H7 (cell line): Measurements from ENCODE around the gene MICA. TPM values are rescaled to one million over a fixed set of nuclear protein-coding genes. Genes with fewer than 3 reads are reported as not detected.
A peak's percentile ranks its signal among the peaks of the same experiment; 100 is the strongest.
"Not testable (repeated sequence)": the region's sequence is repeated elsewhere in the genome, so short reads cannot be mapped to it uniquely, and the experiment has no call there.

Experiments
- DNase-seq: peaks from one replicate; pipeline ENCODE4 v3.0.0; 2012
- H3K27me3 ChIP-seq: 2 replicates; pipeline ENCODE4 v1.6.0; 2011; ENCODE audit warnings: mild to moderate bottlenecking, low read length; ENCODE audit not compliant: control insufficient read depth, insufficient read depth
- H3K36me3 ChIP-seq: replicated peaks from 2 replicates; pipeline ENCODE4 v1.5.1; 2011; ENCODE audit warnings: low read length; ENCODE audit not compliant: control insufficient read depth, insufficient read depth
- H3K4me3 ChIP-seq: 2 replicates; pipeline ENCODE4 v1.5.1; 2011; ENCODE audit warnings: low read depth, mild to moderate bottlenecking, control low read depth, low read length, moderate library complexity; ENCODE audit not compliant: insufficient read depth
- total RNA-seq: library from RNA; depleted of rRNA; stranded (reverse); fragments of >200 nt; shearing (Covaris generic); gene quantifications from 2 replicates; pipeline ENCODE4 v1.2.3, GENCODE V29; 2014

Gene MICA
- total RNA-seq, 1 experiment from 2014 or later, result 14.7 TPM

DNA sequence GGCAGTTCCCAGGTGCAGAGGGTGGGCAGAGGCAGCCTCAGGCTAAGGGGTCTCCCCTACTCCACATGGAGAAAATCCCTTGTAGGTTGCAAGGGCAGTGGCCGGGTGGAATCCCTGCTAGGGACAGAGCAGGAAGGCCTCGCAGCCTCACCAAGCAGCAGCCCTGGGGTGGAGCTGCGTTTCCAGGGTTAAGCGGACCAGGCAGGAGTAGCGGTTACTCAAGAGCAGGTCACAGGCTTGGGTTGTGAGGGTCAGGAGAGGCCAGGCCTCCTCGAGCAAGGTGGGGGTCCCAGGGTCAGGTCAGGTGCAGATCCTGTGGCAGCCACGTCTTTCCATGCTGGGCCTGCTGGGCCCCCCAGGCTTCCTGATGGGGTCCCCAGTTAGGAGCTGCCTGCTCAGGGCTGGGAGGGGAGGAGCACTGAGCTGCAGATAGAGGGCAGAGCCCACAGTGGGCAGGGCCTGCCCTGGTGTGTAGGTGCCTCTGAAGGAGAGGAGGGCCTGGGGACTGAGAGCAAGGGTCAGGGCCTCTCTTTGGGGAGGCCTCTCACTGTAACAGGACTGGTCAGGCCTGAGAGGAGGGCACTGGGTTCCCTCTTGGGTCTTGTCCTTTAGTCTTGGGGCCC is 10.9 kb downstream of the MICA start:
- peaks cover 16% of the 10 kb centered on the region for H3K36me3 ChIP-seq
- H3K27me3 ChIP-seq, H3K4me3 ChIP-seq, DNase-seq: not testable (repeated sequence)

DNA sequence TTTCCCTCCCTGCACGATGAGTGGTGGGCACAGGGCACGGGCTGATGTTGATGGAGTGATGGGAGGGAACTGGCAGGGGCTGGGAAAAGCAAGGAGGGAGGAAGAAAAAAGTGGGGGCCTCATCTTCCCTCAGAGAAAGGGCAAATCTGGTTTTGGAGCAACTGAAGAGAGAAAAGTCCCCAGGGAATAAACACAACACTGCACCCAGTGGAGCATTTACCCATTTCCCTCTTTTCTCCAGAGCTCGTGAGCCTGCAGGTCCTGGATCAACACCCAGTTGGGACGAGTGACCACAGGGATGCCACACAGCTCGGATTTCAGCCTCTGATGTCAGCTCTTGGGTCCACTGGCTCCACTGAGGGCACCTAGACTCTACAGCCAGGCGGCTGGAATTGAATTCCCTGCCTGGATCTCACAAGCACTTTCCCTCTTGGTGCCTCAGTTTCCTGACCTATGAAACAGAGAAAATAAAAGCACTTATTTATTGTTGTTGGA is 11.4 kb downstream of the MICA start:
- peaks cover 16% of the 10 kb centered on the region for H3K36me3 ChIP-seq
- no peaks in the 10 kb centered on the region for H3K27me3 ChIP-seq
- H3K4me3 ChIP-seq, result no peak overlapping the region
- no peak for DNase-seq

DNA sequence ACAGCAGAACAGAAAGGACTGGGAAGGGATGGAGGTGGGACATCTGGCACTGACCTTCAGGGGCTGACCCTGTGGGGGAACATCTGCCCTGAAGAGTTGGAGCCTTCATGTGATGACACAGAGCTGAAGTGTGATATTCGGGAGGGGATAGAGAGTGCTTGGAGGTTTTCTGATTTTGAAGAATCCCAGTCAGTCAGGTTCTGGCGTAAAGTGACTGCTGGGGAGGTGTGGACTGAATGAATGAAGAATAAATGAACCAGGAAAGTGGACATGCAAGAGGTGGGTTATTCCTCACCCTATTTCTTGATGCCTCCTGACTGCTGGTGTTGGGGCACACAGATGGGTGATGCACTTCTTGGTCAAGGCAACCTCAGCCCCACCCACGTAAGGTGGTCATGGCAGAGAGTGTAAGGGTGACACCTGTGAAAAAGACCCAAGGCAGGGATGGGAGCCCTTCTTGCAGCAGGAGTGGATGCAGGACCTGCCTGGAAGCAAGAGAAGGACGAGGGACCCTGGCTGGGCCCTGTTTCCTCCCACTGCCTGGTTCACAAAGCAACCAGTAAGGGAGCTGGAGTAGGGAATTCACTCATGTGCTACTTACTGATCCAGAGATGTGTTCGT is 13.1 kb downstream of the MICA start:
- no peak for DNase-seq
- Histone ChIP-seq H3K36me3 (peaks cover 11% of the 10 kb centered on the region), H3K4me3 (no peak overlapping the region), H3K27me3 (no peaks in the 10 kb centered on the region)

DNA sequence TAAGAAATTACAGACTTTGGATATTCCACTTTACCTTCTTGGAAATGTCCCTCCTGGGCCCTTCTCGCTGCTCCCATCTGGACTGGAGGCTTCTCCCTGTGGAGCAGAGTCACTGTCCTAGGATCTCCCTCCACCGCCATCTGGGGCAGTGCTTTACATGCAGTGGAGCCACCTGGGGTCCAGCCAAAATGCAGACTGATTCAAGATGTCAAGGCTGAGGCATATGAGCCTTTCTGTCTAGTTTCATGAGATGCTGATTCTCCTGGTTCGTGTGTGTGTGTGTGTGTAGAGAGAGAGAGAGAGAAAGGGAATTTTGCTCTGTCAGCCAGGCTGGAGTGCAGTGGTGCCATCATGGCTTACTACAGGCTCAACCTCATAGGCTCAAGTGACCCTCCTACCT is 14.9 kb downstream of the MICA start:
- H3K4me3 ChIP-seq, result no peak overlapping the region
- no peak for DNase-seq
- no peaks in the 10 kb centered on the region for H3K27me3 ChIP-seq
- H3K36me3 ChIP-seq, result peaks cover 4% of the 10 kb centered on the region

DNA sequence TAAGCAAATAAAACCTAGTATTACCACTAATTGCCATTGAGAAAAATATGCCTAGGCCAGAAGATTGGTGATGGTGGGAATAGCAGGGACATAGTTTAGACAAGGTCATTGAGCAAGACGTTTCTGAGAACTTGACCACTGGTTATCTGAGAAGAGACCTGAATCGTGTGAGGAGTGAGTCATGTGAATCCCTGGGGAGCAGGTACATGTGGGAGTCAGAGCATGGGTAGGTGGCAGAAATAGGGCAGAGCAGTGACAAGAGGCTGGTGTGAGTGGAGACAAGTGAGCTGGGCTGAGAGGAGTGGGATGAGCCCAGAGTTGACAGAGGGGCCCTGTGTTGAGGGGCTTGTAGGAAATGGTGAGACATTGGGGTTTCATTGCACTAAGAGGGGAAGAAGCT is 16.4 kb downstream of the MICA start:
- no peaks in the 10 kb centered on the region for H3K27me3 ChIP-seq
- H3K4me3 ChIP-seq, result no peak overlapping the region
- H3K36me3 ChIP-seq, result peaks cover 2% of the 10 kb centered on the region
- no peak for DNase-seq

DNA sequence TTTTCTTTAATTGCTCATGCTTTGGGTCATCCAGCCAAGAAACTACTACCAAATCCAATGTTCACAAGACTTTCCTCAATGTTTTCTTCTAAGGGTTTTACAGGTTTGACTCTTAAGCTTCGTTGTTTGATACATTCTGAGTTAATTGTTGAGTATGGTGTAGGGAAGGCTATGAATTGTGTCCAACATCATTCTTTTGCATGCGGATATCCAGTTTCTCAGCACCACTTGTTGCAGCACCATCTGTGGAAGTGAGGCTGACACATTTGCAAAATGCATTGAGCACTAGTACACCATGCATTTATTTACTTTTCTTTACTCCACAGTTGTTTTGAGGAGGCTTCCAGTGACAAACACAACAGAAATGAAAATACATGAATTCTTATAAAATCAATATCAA is 17.2 kb downstream of the MICA start:
- no peak overlapping the region for H3K4me3 ChIP-seq
- no peaks in the 10 kb centered on the region for H3K27me3 ChIP-seq
- H3K36me3 ChIP-seq, result no peaks in the 10 kb centered on the region; the same call in 1 of the 2 replicates
- DNase-seq, result no peak

DNA sequence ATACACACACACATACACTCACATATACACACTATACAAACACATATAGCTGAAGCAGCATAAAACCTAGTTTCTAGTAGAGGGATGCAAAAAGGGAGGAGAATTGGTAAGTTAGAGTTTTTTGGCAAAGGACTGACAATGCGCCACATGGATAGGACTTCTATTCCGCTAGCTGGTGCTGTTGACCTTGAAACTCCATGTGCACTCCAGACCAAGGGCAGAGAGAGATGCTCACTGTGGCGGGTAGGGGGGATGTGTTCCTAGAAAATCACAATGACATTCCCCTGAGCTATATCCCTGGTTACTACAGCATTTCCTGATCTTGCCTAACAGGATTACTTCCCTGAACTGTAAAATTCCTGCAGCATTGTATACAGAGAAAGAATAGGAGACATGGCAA is 19.2 kb downstream of the MICA start:
- no peak overlapping the region for H3K4me3 ChIP-seq
- H3K27me3 ChIP-seq, result no peaks in the 10 kb centered on the region
- no peaks in the 10 kb centered on the region for H3K36me3 ChIP-seq
- DNase-seq, result no peak

DNA sequence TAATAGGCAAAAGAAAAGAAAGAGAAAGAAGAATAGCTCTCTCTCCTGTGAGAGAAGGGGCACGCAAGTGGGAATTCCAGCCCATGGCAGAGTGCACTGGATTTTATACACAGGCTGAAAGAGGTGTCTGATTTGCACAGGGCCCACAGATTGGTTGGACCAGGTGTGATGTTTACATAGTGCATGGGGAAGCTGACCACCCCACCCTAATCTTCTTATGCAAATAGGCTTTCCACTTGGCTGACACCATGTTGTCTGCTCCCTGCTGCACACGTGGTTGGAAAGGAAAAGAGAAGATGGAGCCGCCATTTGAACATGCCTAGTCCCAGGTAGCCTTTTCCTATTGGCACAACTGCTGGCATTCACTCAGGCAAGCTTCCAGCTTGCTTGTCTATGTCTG is 20.2 kb downstream of the MICA start:
- no peaks in the 10 kb centered on the region for H3K36me3 ChIP-seq
- DNase-seq, result no peak
- no peak overlapping the region for H3K4me3 ChIP-seq
- H3K27me3 ChIP-seq, result no peaks in the 10 kb centered on the region

DNA sequence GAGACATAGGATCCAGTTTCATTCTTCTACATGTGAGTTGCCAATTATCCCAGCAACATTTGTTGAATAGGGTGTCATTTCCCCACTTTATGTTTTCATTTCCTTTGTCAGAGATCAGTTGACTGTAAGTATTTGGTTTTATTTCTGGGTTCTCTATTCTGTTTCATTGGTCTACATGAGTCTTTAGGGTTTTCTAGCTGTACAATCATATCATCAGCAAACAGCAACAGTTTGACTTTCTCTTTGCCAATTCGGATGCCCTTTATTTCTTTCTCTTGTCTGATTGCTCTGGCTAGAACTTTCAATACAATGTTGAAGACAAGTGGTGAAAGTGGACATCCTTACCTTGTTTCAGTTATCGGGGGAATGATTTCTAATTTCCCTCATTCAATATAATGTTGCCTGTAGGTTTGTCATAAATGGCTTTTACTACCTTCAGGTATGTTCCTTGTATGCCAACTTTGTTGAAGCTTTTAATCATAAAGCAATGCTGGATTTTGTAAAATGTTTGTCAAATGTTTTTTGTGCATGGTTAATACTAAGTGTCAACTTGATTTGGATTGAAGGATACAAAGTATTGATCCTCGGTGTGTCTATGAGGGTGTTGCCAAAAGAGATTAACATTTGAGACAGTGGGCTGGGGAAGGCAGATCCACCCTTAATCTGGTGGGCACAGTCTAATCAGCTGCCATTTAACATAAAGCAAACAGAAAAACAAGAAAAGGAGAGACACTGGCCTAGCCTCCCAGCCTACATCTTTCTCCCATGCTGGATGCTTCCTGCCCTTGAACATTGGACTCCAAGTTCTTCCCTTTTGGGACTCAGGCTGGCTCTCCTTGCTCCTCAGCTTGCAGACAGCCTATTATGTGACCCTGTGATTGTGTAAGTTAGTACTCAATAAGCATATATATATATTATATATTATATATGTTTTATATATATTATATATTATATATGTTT is 23.3 kb downstream of the MICA start:
- no peaks in the 10 kb centered on the region for H3K36me3 ChIP-seq
- DNase-seq, result no peak
- H3K4me3 ChIP-seq, result no peak overlapping the region
- no peaks in the 10 kb centered on the region for H3K27me3 ChIP-seq

DNA sequence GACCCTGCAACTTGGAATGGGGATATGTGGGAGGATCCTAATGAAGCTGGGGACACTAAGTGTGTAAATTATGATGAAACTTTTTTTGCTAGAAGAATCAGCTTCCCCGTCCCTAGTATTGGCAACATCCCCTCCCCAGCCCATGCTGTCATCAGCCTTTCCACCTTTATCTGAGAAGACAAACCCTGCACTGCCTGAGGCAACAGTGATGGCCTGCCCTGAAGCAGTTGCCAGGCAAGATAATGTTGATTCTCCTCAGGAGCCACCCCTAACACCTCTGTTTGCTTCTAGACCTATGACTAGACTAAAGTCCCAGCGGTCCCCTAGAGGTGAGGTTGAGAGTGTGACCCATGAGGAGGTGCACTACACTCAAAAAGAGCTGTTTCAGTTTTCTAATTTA is 27.1 kb downstream of the MICA start:
- H3K4me3 ChIP-seq, result no peak overlapping the region
- H3K27me3 ChIP-seq, result no peaks in the 10 kb centered on the region
- no peaks in the 10 kb centered on the region for H3K36me3 ChIP-seq
- DNase-seq, result no peak

DNA sequence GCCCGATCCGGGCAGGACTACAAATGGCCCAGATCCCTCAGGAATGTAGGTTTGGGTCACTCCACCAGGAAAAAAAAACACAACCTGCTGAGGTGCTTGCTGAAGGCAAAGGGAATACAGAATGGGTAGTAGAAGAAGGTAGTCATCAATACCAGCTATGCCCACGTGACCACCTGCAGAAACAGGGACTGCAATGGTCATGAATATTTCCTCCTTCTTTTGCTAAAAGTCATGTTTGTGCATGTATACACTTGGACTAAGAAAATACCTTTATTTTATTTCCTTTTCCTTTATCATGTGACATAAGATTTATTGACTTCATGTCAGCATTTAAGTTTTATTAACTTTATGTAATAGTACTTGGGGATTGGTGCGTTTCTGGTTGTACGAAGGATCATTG is 31.7 kb downstream of the MICA start:
- DNase-seq, H3K4me3 ChIP-seq, H3K36me3 ChIP-seq, H3K27me3 ChIP-seq: not testable (repeated sequence)

DNA sequence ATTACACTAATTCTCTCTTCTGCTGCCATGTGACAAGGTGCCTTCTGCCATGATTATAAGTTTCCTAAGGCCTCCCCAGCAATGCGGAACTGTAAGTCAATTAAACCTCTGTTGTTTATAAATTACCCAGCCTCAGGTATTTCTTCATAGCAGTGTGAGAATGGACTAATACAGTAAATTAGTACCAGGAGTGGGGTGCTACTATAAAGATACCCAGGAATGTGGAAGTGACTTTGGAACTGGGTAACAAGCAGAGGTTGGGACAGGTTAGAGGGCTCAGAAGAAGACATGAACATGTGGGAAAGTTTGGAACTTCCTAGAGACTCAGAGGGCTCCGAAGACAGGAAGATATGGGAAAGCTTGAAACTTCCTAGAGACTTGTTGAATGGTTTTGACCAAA is 34.8 kb downstream of the MICA start:
- Histone ChIP-seq H3K27me3 (peaks cover 7% of the 10 kb centered on the region), H3K36me3 (no peaks in the 10 kb centered on the region), H3K4me3 (no peak overlapping the region)
- no peak for DNase-seq

DNA sequence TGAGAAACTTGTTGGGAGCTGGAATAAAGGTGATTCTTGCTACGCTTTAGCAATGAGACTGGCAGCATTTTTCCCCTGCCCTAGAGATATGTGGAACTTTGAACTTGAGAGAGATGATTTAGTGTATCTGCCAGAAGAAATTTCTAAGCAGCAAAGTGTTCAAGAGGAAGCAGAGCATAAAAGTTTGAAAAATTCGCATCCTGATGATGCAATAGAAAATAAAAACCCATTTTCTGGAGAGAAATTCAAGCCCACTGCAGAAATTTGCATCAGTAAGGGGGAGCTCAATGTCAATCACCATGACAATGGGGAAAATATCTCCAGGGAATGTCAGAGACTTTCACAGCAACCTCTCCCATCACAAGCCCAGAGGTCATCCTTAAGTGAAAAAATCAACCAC is 35.3 kb downstream of the MICA start:
- Histone ChIP-seq H3K4me3 (no peak overlapping the region), H3K36me3 (no peaks in the 10 kb centered on the region), H3K27me3 (peaks cover 7% of the 10 kb centered on the region)
- DNase-seq, result no peak

DNA sequence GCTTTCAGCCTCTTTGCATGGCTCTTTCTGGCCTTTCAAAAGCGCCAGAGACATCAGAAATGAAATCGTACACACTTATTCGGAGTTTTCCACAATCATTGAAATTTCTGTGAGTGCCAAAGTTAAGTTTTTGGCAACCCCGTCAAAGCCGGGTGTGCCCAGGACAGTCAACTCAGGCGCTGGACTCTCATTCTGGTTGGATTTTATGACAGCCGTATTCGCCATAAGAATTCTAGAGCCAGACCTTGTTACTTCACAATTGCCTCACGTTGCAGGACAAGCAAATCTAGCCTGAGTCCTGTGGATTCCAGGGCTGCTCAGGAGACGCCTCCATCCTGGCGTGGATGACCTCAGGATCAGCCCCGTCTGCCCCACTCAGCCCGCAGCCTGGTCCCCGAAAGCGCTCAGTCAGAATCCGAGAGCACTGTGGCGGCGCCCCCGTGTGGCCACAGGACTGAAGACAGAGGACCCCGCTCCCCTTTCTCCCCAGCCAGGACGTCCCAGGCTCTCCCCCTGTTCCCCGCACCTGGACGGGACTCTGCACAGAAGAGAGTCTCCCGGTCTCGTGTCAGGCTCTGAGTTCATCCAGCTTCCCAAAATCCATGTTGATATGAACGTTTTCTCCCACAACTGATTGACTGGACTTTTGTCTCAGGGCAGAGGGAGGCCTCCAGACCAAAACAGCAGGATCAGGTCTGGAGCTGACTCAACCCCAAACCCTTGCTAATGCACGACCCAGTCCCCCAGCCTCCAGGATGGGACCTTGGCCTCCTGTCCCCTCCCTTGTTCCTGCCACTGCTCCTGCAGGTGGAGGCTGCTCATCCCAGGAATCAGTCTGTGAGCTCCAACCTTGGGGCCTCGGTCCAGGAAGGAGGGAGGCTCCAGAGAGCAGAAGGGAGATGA is 38.2 kb downstream of the MICA start:
- peaks cover 7% of the 10 kb centered on the region for H3K27me3 ChIP-seq
- peak; percentile 87 for DNase-seq
- no peaks in the 10 kb centered on the region for H3K36me3 ChIP-seq
- no peak overlapping the region for H3K4me3 ChIP-seq
